HPDE6-E6E7 (cell line): ENCODE results near the gene CD6.
A peak's percentile ranks its signal among the peaks of the same experiment; 100 is the strongest.

Source experiments
- DNase-seq: peaks from one replicate; pipeline ENCODE4 v3.0.0; 2011; ENCODE audit warnings: missing footprints; ENCODE audit errors: extremely low spot score

Gene CD6

DNA sequence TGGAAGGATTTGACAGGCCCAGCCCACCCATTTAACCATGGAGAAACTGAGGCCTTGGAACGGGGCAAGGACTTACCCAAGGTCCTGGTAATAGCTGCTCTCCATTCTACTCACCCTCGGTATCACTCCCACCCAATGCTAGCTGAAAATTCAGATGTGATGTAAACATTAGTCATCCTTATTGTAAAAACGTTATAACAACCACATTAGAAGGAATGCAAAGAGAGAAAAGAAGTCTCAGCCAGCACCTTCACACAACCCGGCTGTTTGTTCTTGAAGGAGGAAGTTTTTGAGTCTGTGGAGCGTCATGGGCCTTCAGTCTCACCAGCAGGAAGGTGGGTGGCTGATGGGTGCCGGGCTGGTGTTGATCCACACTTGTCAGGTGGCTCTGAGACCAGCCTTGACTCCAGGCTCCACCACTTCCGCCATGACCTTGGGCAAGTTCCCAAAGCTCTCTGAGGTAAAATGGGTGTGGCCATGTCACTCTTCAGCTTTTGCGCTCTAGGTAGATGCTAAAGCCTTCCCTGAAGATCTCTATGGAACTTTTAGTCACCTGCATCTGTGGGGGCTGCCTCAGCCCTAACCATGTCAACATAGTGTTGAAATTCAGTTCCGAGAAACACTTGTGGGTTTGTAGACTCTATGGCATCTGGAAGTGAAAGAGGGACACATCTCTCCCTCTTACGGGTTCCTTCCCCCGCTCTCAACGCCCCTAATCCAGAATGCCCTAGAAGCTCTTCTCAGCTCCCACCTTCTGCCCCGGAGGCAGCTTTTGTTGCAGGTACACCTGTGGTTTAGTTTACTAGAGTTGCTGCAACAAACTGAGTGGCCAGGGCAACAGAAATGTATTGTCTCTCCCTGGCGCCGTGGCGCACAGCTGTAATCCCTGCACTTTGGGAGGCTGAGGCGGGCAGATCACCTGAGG is 14.8 kb downstream of the CD6 start:
- peak; percentile 74 for DNase-seq

DNA sequence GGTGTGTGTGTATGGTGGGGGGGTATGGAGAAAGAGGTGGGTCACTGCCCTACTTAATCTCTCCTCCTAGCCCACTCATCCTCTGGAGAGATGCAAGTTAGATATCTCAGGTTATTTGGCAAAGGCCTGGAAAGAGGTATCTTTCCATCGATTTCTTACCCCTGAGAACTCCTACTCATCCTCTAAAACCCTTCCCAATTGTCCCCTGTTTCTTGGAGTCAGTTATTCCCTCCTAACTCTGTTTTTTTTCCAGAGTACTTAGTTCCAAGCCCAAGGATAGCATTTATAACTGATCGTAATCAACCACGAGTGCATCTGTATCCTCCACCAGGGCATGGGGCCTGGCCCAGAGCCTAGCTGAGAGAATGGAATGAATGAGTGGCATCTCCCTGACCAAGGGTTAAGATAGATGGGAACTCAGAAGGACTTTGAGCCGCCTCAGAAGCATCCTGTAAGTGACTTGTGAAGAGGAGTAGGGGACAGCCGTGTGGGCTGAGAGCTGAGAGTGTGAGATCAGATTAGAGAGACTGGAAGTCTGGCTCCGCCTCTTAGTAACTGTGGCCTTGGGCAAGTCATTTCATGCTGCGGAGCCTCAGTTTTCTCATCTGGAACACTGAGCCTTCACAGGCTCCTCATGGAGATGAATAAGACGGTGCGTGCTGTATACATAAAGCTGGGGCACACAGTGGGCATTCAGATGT is 16.2 kb downstream of the CD6 start:
- DNase-seq = no peak

DNA sequence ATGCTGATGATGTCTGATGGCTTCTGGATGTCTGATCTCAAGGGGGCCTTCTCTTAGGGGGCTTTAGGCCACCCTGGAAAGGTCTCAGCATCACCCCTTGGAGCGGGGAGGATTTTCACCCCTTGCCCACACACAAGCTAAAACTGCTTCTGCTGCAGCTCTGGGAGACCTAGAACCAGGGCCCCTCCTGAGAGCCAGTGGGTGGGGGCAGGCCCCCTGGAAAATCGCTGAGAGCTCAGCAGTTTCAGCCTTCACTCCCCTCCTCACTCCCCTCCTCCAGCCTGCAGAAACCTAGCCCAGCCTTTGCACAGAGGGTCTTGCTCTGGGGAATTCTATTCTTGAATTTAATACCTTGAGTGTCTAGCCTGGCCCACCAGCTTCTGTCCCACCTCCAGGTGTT is 17.2 kb downstream of the CD6 start:
- no peak for DNase-seq

DNA sequence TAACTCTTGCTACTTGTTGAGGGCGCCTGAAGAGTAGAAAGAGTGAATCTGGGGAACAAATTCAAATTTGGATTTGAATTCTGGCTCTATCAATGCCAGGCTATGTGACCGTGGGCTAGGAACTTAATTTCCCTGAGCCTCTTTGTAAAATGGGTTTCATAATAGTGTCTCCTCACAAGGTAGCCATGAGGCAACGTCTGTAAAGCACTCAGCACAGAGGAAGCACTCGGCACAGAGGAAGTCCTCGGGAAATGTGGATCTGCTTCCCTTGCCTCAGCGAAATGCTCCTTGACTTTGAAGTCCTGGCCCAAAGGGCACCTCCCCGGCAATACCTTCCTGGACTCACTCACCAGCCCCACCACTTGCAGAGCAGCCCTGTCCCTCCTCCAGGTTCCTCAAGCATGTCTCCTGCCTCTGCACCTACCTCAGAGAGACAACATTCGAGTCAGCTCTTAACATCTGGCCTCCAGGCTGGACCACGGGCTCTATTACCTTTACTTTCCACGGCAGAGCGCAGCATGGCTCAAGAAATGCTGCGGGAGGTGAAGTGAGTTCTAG is 17.7 kb downstream of the CD6 start:
- DNase-seq = no peak

- DNase-seq = no peak
Observed at GRCh38 chr11:60991457-60991856, 20.0 kb downstream of the CD6 start.

- DNase-seq = no peak
Observed at GRCh38 chr11:60992842-60993409, 21.4 kb downstream of the CD6 start.

DNA sequence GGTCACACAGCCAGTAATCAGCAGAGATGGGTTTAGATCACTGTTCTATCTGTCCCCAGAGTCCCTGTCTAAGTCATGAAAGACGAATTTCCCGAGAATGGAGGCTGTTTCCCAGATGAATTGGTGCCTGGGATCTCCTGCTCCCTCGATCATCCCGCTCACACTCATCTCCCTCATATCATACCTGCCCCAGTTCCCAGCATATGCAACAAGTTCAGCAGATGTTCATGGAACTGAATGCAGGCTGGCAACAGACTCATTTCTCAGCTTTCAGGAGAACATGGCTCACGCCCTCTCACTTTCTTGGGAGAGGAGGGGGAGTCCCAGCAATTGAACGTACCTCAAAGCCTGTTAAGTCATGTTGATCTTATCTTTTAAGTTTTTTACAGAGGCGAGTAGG is 22.1 kb downstream of the CD6 start:
- no peak for DNase-seq

GRCh38 chr11:60994541-60995080 is 23.1 kb downstream of the CD6 start:
- no peak for DNase-seq

DNA sequence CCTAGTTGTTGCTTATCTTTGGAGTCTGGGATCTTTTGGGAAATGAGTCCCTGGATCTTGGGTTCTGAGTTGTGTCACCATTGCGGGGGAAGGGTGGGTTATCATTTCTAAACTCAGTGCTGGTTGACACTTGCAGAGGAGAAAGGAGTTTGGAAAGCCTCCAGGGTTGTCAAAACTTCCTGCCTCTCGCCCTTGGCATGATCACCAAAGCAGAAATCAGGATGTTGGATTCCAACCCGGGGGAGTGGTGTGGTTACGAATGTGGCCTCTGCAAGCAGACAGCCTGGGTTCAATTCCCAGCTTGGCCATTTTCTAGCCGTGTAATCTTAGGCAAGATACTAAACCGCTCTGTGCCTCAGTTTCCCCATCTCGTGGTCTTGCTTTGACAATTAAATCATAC is 24.3 kb downstream of the CD6 start:
- DNase-seq = no peak

- no peak for DNase-seq
Observed at GRCh38 chr11:60996381-60997138, 25.1 kb downstream of the CD6 start.

DNA sequence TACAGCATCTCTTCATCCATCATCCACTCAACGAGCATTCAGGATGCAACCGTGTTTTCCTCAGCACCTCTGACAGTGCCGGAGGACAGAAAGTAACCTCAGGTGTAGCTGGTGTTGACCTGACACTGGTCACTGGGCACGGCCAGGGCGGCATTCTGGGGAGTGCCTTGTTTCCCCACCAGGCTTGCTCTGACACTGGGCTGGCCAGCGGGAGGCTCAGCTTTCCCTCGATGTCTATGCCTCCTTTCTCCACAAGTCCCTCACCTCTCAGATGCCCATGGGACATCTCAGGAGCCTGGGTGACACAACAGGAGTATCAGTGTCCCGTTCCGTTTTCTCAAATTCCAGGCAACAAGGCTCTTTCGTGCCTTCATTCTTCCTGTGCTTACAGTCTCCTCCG is 28.9 kb downstream of the CD6 start:
- no peak for DNase-seq

- no peak for DNase-seq
Observed at GRCh38 chr11:61001931-61002330, 30.5 kb downstream of the CD6 start.

GRCh38 chr11:61002598-61002997 is 31.1 kb downstream of the CD6 start:
- DNase-seq = no peak

- no peak for DNase-seq
Observed at GRCh38 chr11:61004180-61004611, 32.7 kb downstream of the CD6 start.

- no peak for DNase-seq
Observed at GRCh38 chr11:61004761-61005181, 33.3 kb downstream of the CD6 start.

GRCh38 chr11:61007383-61007955 is 36.0 kb downstream of the CD6 start:
- peak; percentile 38 for DNase-seq

- peak; percentile 33 for DNase-seq
Observed at GRCh38 chr11:61007956-61008896, 36.7 kb downstream of the CD6 start.

- DNase-seq = no peak
Observed at GRCh38 chr11:61008971-61009370, 37.5 kb downstream of the CD6 start.

GRCh38 chr11:61009392-61010275 is 38.2 kb downstream of the CD6 start:
- DNase-seq = no peak
